WI38 (cell line): ENCODE data around the gene SOCS2.

Experiments used
- H3K4me3 ChIP-seq: 2 replicates; pipeline ENCODE4 v1.5.1; 2011; ENCODE audit warnings: low read depth, mild to moderate bottlenecking, control low read depth, low read length
- CTCF ChIP-seq: IDR thresholded peaks from 2 replicates; pipeline ENCODE4 v1.5.1; 2012; ENCODE audit warnings: low read depth, mild to moderate bottlenecking, control low read depth, low read length

Gene SOCS2

GRCh38 chr12:93577222-93577621 is 4.7 kb downstream of the SOCS2 start:
- H3K4me3 ChIP-seq = no peak overlapping the region
- no peak for TF ChIP-seq CTCF

DNA sequence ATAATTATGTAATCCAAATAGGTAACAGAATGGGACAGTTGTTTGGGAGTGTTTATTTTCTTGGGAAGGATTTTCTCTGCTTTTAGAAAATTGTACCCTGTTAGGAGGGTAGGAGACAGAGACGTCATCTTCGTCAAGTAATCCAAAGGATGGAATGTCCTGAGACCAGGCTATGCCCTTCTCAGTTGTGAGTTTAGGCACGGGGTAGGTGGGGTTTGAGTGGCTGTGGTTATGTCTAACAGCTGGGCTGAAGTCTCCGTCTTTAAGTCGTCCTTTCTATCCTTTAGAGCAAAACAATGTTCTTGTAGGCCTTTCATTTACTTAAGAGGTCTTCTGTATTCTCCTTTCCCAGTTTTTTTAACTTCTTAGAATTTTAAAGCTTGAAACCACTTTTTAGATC is 5.7 kb downstream of the SOCS2 start:
- no peak for TF ChIP-seq CTCF
- H3K4me3 ChIP-seq = no peak overlapping the region

GRCh38 chr12:93580682-93581081 is 8.2 kb downstream of the SOCS2 start:
- H3K4me3 ChIP-seq = no peak overlapping the region
- no peak for TF ChIP-seq CTCF

GRCh38 chr12:93581370-93581769 is 8.9 kb downstream of the SOCS2 start:
- TF ChIP-seq CTCF = no peak
- H3K4me3 ChIP-seq = no peak overlapping the region

GRCh38 chr12:93582351-93582750 is 9.9 kb downstream of the SOCS2 start:
- TF ChIP-seq CTCF = no peak
- H3K4me3 ChIP-seq = no peak overlapping the region

DNA sequence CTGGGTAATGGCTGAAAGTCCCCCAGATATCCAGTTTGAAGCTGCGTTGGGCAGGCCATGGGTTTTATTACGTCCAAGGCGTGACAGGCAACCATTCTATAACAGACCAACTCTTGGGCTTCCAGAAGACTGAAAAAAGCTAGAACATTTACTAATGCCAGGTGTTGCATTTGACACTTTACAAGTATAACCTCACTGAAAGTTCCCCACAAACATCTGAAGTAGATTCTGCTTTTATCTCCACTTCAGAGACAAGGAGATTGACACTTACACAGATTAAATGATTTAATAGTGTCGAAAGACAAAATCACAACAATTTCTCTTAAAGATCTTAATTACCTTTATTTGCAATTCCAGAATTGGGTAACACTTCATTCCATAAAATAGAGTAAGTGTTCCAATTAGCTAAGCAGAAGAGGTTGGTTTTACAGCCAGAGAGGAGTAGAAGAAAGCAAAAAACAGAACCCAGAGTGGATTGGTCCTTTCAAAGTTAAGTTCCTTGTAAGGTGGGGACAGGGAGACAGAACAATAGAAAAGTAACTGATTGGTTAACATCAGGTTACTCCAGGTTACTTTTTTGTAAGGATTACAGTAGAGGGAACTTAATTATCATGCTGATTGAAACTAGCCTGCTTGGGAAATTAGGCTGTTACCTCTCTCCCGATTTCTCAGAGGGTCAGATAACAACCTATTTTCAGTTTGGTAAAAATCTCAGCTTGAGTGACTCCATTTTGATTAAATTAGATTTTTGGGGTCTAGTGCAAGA is 11.3 kb downstream of the SOCS2 start:
- TF ChIP-seq CTCF = no peak
- no peak overlapping the region for H3K4me3 ChIP-seq

- no peak for TF ChIP-seq CTCF
- H3K4me3 ChIP-seq = no peak overlapping the region
These were observed 12.8 kb downstream of the SOCS2 start for GRCh38 chr12:93585247-93585646.
